Neural progenitor cell (in vitro differentiated cells): ENCODE results near the gene DCLK2. TPM values are rescaled to one million over a fixed set of nuclear protein-coding genes. Genes with fewer than 3 reads are reported as not detected.

ENCODE experiments used
- DNase-seq: peaks from one replicate; pipeline ENCODE4 v3.0.0-alpha.2; 2016; ENCODE audit warnings: low spot score
- H2AFZ ChIP-seq: fragments of 200-600 bp; sonication (generic); replicated peaks from 2 replicates; pipeline ENCODE4 v1.6.1; 2016; ENCODE audit warnings: antibody characterized with exemption
- H3F3A ChIP-seq: fragments of 200-600 bp; sonication (generic); 2 replicates; pipeline ENCODE4 v1.6.1; 2016; ENCODE audit warnings: antibody characterized with exemption, low read depth
- H3K27ac ChIP-seq: fragments of 200-600 bp; sonication (generic); 2 replicates; pipeline ENCODE4 v1.5.1; 2016; ENCODE audit warnings: mild to moderate bottlenecking
- H3K27me3 ChIP-seq: fragments of 200-600 bp; sonication (generic); 2 replicates; pipeline ENCODE4 v1.6.1; 2016; ENCODE audit warnings: mild to moderate bottlenecking, moderate library complexity
- H3K36me3 ChIP-seq: fragments of 200-600 bp; sonication (generic); 2 replicates; pipeline ENCODE4 v1.5.1; 2016
- H3K4me1 ChIP-seq: fragments of 200-600 bp; sonication (generic); 2 replicates; pipeline ENCODE4 v1.6.1; 2016; ENCODE audit warnings: mixed run types
- H3K4me2 ChIP-seq: fragments of 200-600 bp; sonication (generic); 2 replicates; pipeline ENCODE4 v1.6.1; 2016
- H3K4me3 ChIP-seq: fragments of 200-600 bp; sonication (generic); 2 replicates; pipeline ENCODE4 v1.5.1; 2016
- H3K79me2 ChIP-seq: fragments of 200-600 bp; sonication (generic); 2 replicates; pipeline ENCODE4 v1.6.1; 2016; ENCODE audit warnings: low read depth
- H3K9ac ChIP-seq: fragments of 200-600 bp; sonication (generic); 2 replicates; pipeline ENCODE4 v1.6.1; 2016
- H3K9me3 ChIP-seq: fragments of 200-600 bp; sonication (generic); 2 replicates; pipeline ENCODE4 v1.5.1; 2016; ENCODE audit warnings: low read depth
- H4K20me1 ChIP-seq: fragments of 200-600 bp; sonication (generic); 2 replicates; pipeline ENCODE4 v1.6.1; 2016; ENCODE audit warnings: low read depth
- H3K27ac Mint-ChIP-seq: 3 replicates; pipeline ENCODE4 v1.8.0; 2021; ENCODE audit warnings: mixed read lengths
- H3K27me3 Mint-ChIP-seq: 2 replicates; pipeline ENCODE4 v1.8.0; 2022; ENCODE audit warnings: low read depth, mild to moderate bottlenecking, inconsistent platforms, moderate library complexity, mixed read lengths; ENCODE audit not compliant: insufficient read depth
- H3K36me3 Mint-ChIP-seq: 3 replicates; pipeline ENCODE4 v1.8.0; 2021; ENCODE audit warnings: mixed read lengths
- H3K4me1 Mint-ChIP-seq: 3 replicates; pipeline ENCODE4 v1.8.0; 2021; ENCODE audit warnings: mixed read lengths
- H3K4me3 Mint-ChIP-seq: 3 replicates; pipeline ENCODE4 v1.8.0; 2021; ENCODE audit warnings: mild to moderate bottlenecking, moderate library complexity, mixed read lengths
- H3K9me3 Mint-ChIP-seq: 3 replicates; pipeline ENCODE4 v1.8.0; 2020; ENCODE audit warnings: mixed read lengths
- CTCF ChIP-seq: fragments of 200-600 bp; sonication (generic); IDR thresholded peaks from 2 replicates; pipeline ENCODE4 v1.5.1; 2017; ENCODE audit warnings: antibody characterized with exemption, mild to moderate bottlenecking
- EZH2 ChIP-seq: fragments of 200-600 bp; sonication (generic); IDR thresholded peaks from 2 replicates; pipeline ENCODE4 v1.6.1; 2017; ENCODE audit warnings: antibody characterized with exemption, mild to moderate bottlenecking, moderate library complexity
- EZH2phosphoT487 ChIP-seq: fragments of 200-600 bp; sonication (generic); IDR thresholded peaks from 2 replicates; pipeline ENCODE4 v1.6.1; 2017; ENCODE audit warnings: antibody characterized with exemption
- total RNA-seq: library from RNA; depleted of rRNA; stranded (reverse); fragments of >200 nt; gene quantifications from 2 replicates; pipeline ENCODE4 v1.2.3, GENCODE V29; 2015; ENCODE audit warnings: low replicate concordance

Gene DCLK2
- total RNA-seq, 1 donor from 2014 or later, result 11.7 TPM

- H3K27ac ChIP-seq, result no peak overlapping the region
- no peaks in the 10 kb centered on the region for H3K9me3 ChIP-seq
- no peaks in the 10 kb centered on the region for H3K27me3 Mint-ChIP-seq
- H3K9ac ChIP-seq, result no peak overlapping the region
- H3K9me3 Mint-ChIP-seq, result peaks cover 13% of the 10 kb centered on the region
- no peak overlapping the region for H3K4me2 ChIP-seq
- no peak overlapping the region for H2AFZ ChIP-seq
- H3F3A ChIP-seq, result no peaks in the 10 kb centered on the region
- H3K36me3 ChIP-seq, result no peaks in the 10 kb centered on the region
- no peak overlapping the region for H3K4me3 Mint-ChIP-seq
- H3K27me3 ChIP-seq, result no peaks in the 10 kb centered on the region
- peaks cover 6% of the 10 kb centered on the region for H3K4me1 ChIP-seq
- H3K79me2 ChIP-seq, result no peaks in the 10 kb centered on the region
- peaks cover 11% of the 10 kb centered on the region for H3K36me3 Mint-ChIP-seq
- no peak overlapping the region for H3K4me3 ChIP-seq
- no peak for DNase-seq
- no peak overlapping the region for H3K27ac Mint-ChIP-seq
- TF ChIP-seq CTCF (no peak), EZH2phosphoT487 (no peak), EZH2 (no peak)
- H4K20me1 ChIP-seq, result no peaks in the 10 kb centered on the region
- H3K4me1 Mint-ChIP-seq, result no peaks in the 10 kb centered on the region
These were observed 67.7 kb downstream of the DCLK2 start for GRCh38 chr4:150145946-150146340.

- no peak for DNase-seq
- H3K27ac Mint-ChIP-seq, result no peak overlapping the region
- Histone ChIP-seq H3K4me1 (peaks cover 7% of the 10 kb centered on the region), H4K20me1 (no peaks in the 10 kb centered on the region), H3K9me3 (no peaks in the 10 kb centered on the region), H3F3A (no peaks in the 10 kb centered on the region), H3K27me3 (no peaks in the 10 kb centered on the region), H3K36me3 (no peaks in the 10 kb centered on the region), H3K4me3 (no peak overlapping the region), H3K27ac (no peak overlapping the region), H3K9ac (no peak overlapping the region), H3K79me2 (no peaks in the 10 kb centered on the region), H3K4me2 (no peak overlapping the region), H2AFZ (no peak overlapping the region)
- TF ChIP-seq CTCF, result no peak
- H3K9me3 Mint-ChIP-seq, result peaks cover 5% of the 10 kb centered on the region
- peaks cover 5% of the 10 kb centered on the region for H3K36me3 Mint-ChIP-seq
- H3K27me3 Mint-ChIP-seq, result peaks cover 3% of the 10 kb centered on the region
- H3K4me3 Mint-ChIP-seq, result no peak overlapping the region
- peaks cover 4% of the 10 kb centered on the region for H3K4me1 Mint-ChIP-seq
These were observed 71.1 kb downstream of the DCLK2 start for GRCh38 chr4:150149381-150149780.

- Histone ChIP-seq H2AFZ (no peak overlapping the region), H3K9ac (no peak overlapping the region), H3K27me3 (no peaks in the 10 kb centered on the region), H3K79me2 (no peaks in the 10 kb centered on the region), H3K36me3 (no peaks in the 10 kb centered on the region), H3F3A (no peaks in the 10 kb centered on the region), H3K4me1 (peaks cover 7% of the 10 kb centered on the region), H3K4me2 (no peak overlapping the region), H3K4me3 (no peak overlapping the region), H3K27ac (no peak overlapping the region), H3K9me3 (no peaks in the 10 kb centered on the region), H4K20me1 (no peaks in the 10 kb centered on the region)
- TF ChIP-seq EZH2 (no peak), EZH2phosphoT487 (no peak), CTCF (no peak)
- no peaks in the 10 kb centered on the region for H3K9me3 Mint-ChIP-seq
- H3K4me1 Mint-ChIP-seq, result peaks cover 9% of the 10 kb centered on the region
- no peak overlapping the region for H3K27ac Mint-ChIP-seq
- no peak overlapping the region for H3K4me3 Mint-ChIP-seq
- DNase-seq, result peak; percentile 7
- peaks cover 3% of the 10 kb centered on the region for H3K27me3 Mint-ChIP-seq
- H3K36me3 Mint-ChIP-seq, result no peaks in the 10 kb centered on the region
These were observed 72.4 kb downstream of the DCLK2 start for GRCh38 chr4:150150629-150151062.

GRCh38 chr4:150152766-150153165, 74.5 kb downstream of the DCLK2 start:
- H3F3A ChIP-seq, result no peaks in the 10 kb centered on the region
- Mint-ChIP-seq H3K36me3 (no peaks in the 10 kb centered on the region), H3K9me3 (no peaks in the 10 kb centered on the region), H3K27me3 (peaks cover 4% of the 10 kb centered on the region), H3K4me3 (no peak overlapping the region), H3K27ac (no peak overlapping the region), H3K4me1 (peaks cover 11% of the 10 kb centered on the region)
- no peak overlapping the region for H3K9ac ChIP-seq
- H3K36me3 ChIP-seq, result no peaks in the 10 kb centered on the region
- H2AFZ ChIP-seq, result no peak overlapping the region
- no peak overlapping the region for H3K4me3 ChIP-seq
- H3K4me1 ChIP-seq, result peaks cover 7% of the 10 kb centered on the region
- no peaks in the 10 kb centered on the region for H3K9me3 ChIP-seq
- no peak for DNase-seq
- no peak overlapping the region for H3K27ac ChIP-seq
- H3K27me3 ChIP-seq, result no peaks in the 10 kb centered on the region
- no peak for TF ChIP-seq EZH2
- TF ChIP-seq EZH2phosphoT487, result no peak
- TF ChIP-seq CTCF, result no peak
- H3K4me2 ChIP-seq, result no peak overlapping the region
- no peaks in the 10 kb centered on the region for H3K79me2 ChIP-seq
- H4K20me1 ChIP-seq, result no peaks in the 10 kb centered on the region
